ENCODE results near the gene SAC3D1. TPM values are rescaled to one million over a fixed set of nuclear protein-coding genes. Genes with fewer than 3 reads are reported as not detected.
A peak's percentile ranks its signal among the peaks of the same experiment; 100 is the strongest.

SAC3D1 gene
- total and polyA plus RNA-seq, 9 of the 15 experiments (the other 6 are each of a cell fraction or from before 2014, with no cell fraction given): 0.20 to 35.2 (median 5.8) TPM

- TF ChIP-seq MAFK (IDR thresholded peaks at IDR 0.05; ENCODE audit: low read length) (no peak), SPI1 (IDR thresholded peaks at IDR 0.05; ENCODE audit: borderline replicate concordance, low read depth, low read length) (peak; percentile 69; the same call in 1 of the 2 replicates), FOSL1 (tag; conservative IDR thresholded peaks at IDR 0.05) (no peak), TAF1 (IDR thresholded peaks at IDR 0.05; ENCODE audit: control insufficient read depth, extremely low read depth, insufficient read depth, low read length, severe bottlenecking) (peak; percentile 80), HDAC6 (IDR thresholded peaks at IDR 0.05; ENCODE audit: low read depth, low read length) (no peak), TFAP4 (CRISPR knock-in tag; IDR thresholded peaks at IDR 0.05; ENCODE audit: borderline replicate concordance) (peak; percentile 86), TCF7 (IDR thresholded peaks at IDR 0.05; ENCODE audit: borderline replicate concordance) (peak; percentile 70; the same call in 1 of the 2 replicates), JUND (IDR thresholded peaks at IDR 0.05; ENCODE audit: borderline replicate concordance, low read depth, low read length) (peak; percentile 87), JUND (tag; IDR thresholded peaks at IDR 0.05; ENCODE audit: borderline replicate concordance, low read depth, low read length) (peak; percentile 54; the same call in 1 of the 3 replicates), ATF7 (IDR thresholded peaks at IDR 0.05) (peak; percentile 95), NFYB (IDR thresholded peaks at IDR 0.05; ENCODE audit: extremely low read depth, insufficient read length) (no peak), POLR2B (IDR thresholded peaks at IDR 0.05; ENCODE audit: low read depth, partially characterized antibody) (peak; percentile 82), IRF2 (CRISPR knock-in tag; IDR thresholded peaks at IDR 0.05) (no peak), UBTF (IDR thresholded peaks at IDR 0.05; ENCODE audit: borderline replicate concordance in 1 of 2, low read depth in 2 of 2, low read length in 2 of 2) (no peak), ATF3 (IDR thresholded peaks at IDR 0.05) (peak; percentile 89), ATF3 (CRISPR knock-in tag; conservative IDR thresholded peaks at IDR 0.05) (peak; percentile 66; the same call in 1 of the 2 replicates), GMEB1 (CRISPR knock-in tag; IDR thresholded peaks at IDR 0.05) (peak; percentile 85), KDM1A (IDR thresholded peaks at IDR 0.05) (no peak)
Observed at GRCh38 chr11:65083834-65084597, 43.0 kb downstream of the SAC3D1 start, which contains the start of the genes CDCA5 and ZFPL1 (continued).
